ENCODE data around the gene RTN4RL1. TPM values are rescaled to one million over a fixed set of nuclear protein-coding genes. Genes with fewer than 3 reads are reported as not detected.

Gene RTN4RL1
- total RNA-seq, 2 donors from 2014 or later: 3.1 to 3.6 TPM

DNA sequence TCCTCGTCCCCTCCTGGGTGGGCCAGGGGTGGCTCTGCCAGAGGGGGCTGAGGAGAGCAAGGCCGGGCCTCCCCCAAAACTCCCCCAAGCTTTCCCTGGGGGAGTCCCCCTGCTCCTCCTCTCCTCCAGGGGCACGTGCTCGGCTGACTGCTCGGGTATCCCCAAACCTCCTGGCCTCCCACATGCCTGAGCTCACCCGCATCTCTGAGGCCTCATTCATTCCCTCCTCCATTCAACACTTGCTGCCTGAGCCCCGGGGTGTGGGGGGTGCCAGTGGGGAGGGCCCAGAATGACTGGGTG lies 83.1 kb downstream of the RTN4RL1 start:
- H3K4me1 ChIP-seq: no peaks in the 10 kb centered on the region
- H3K9me3 ChIP-seq: no peaks in the 10 kb centered on the region
- no peaks in the 10 kb centered on the region for H3K36me3 ChIP-seq (replicated peaks in 1 of 2; ENCODE audit: insufficient read depth in 1 of 2, low read depth in 2 of 2)
- no peaks in the 10 kb centered on the region for H3K27me3 ChIP-seq
- intact Hi-C loops (cut with DNase I): no loop called here
- TF ChIP-seq, protein P1, sequence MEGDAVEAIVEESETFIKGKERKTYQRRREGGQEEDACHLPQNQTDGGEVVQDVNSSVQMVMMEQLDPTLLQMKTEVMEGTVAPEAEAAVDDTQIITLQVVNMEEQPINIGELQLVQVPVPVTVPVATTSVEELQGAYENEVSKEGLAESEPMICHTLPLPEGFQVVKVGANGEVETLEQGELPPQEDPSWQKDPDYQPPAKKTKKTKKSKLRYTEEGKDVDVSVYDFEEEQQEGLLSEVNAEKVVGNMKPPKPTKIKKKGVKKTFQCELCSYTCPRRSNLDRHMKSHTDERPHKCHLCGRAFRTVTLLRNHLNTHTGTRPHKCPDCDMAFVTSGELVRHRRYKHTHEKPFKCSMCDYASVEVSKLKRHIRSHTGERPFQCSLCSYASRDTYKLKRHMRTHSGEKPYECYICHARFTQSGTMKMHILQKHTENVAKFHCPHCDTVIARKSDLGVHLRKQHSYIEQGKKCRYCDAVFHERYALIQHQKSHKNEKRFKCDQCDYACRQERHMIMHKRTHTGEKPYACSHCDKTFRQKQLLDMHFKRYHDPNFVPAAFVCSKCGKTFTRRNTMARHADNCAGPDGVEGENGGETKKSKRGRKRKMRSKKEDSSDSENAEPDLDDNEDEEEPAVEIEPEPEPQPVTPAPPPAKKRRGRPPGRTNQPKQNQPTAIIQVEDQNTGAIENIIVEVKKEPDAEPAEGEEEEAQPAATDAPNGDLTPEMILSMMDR (IDR thresholded peaks at IDR 0.05): no peak
- TF ChIP-seq POLR2A (IDR thresholded peaks at IDR 0.05): no peak
- H3K4me3 ChIP-seq: no peak overlapping the region
- H3K27ac ChIP-seq: no peak overlapping the region
- ATAC-seq (no peak), DNase-seq (no peak)
- WGBS, 2 donors: 80 to 84% methylated on average over 7 of the region's 7 CpGs

DNA sequence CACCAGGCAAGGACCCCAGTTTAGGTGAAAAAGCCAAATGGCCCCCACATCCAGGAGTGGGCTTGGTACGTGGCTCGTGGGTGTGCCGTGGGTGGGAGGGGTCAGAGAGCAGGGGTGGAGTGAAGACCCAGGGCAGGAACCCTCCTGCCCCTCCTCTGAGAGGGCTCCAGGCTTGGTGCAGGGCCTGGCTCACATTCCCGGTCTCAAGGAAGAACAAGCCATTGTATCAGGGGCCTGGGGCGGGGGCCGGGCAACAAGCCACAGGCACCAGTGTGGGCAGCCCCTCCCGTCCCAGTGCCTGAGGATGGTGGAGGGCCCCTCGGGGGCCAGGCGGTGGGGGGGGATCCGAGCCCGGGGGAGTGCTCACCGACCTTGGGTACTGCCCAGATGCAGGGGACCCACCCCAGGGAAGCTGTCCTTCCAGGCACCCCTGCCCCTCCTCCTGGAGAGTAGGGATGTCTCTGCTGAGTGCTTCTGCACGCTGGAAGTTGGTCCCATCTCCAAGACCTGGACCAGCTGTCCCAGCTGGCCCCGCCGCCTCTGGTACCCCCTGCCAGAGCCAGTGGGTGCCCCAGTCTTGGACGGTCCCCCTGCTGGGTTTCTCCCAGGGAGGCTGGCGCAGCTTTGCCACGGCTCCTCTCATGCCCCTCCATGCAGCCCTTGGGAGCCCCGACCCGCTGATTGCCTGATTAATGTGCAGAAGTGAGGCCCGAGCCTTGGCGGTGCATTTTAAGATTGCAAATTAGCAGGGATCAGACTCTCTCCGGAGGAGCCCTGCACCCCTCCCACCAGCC lies 83.7 kb downstream of the RTN4RL1 start:
- intact Hi-C loops (cut with DNase I): no loop called here

DNA sequence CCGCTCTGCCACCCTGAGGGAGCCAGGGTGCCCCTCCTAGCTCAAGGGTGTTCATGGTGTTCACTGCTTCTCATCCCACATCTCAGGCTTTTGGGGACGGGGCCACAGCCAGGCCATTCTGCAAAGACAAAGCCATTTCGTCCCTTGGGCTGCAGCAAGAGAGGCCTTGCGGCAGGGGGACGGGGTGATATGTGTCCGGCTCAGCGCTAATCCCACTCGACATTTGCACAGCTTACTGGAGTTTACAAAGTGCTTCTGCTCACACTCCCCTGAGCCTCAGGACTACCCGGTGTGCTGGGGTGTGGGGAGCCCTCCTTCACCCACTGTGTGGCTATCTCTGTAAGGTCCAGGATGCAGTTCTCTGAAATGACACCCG lies 84.3 kb downstream of the RTN4RL1 start:
- no peaks in the 10 kb centered on the region for H3K36me3 ChIP-seq (replicated peaks in 1 of 2; ENCODE audit: insufficient read depth in 1 of 2, low read depth in 2 of 2)
- H3K4me1 ChIP-seq: no peaks in the 10 kb centered on the region
- intact Hi-C loops (cut with DNase I): no loop called here
- WGBS, 2 donors: 81 to 82% methylated on average over 8 to 9 of the region's 10 CpGs
- H3K4me3 ChIP-seq: no peak overlapping the region
- DNase-seq: no peak
- H3K9me3 ChIP-seq: no peaks in the 10 kb centered on the region
- H3K27ac ChIP-seq: no peak overlapping the region
- H3K27me3 ChIP-seq: no peaks in the 10 kb centered on the region
- no peak for ATAC-seq
- TF ChIP-seq POLR2A (IDR thresholded peaks at IDR 0.05): no peak
- TF ChIP-seq, protein P1 (IDR thresholded peaks at IDR 0.05): no peak

More for the DNA sequence above, 83.7 kb downstream of the RTN4RL1 start:
- no peaks in the 10 kb centered on the region for H3K9me3 ChIP-seq
- no peak overlapping the region for H3K27ac ChIP-seq
- H3K27me3 ChIP-seq: no peaks in the 10 kb centered on the region
- no peak for TF ChIP-seq POLR2A (IDR thresholded peaks at IDR 0.05)
- TF ChIP-seq, protein P1 (IDR thresholded peaks at IDR 0.05): no peak
- no peaks in the 10 kb centered on the region for H3K36me3 ChIP-seq (replicated peaks in 1 of 2; ENCODE audit: insufficient read depth in 1 of 2, low read depth in 2 of 2)
- no peak overlapping the region for H3K4me3 ChIP-seq
- DNase-seq (no peak), ATAC-seq (no peak)
- WGBS, 2 donors: 73 to 85% methylated on average over 4 to 19 of the region's 23 CpGs
- H3K4me1 ChIP-seq: no peaks in the 10 kb centered on the region

DNA sequence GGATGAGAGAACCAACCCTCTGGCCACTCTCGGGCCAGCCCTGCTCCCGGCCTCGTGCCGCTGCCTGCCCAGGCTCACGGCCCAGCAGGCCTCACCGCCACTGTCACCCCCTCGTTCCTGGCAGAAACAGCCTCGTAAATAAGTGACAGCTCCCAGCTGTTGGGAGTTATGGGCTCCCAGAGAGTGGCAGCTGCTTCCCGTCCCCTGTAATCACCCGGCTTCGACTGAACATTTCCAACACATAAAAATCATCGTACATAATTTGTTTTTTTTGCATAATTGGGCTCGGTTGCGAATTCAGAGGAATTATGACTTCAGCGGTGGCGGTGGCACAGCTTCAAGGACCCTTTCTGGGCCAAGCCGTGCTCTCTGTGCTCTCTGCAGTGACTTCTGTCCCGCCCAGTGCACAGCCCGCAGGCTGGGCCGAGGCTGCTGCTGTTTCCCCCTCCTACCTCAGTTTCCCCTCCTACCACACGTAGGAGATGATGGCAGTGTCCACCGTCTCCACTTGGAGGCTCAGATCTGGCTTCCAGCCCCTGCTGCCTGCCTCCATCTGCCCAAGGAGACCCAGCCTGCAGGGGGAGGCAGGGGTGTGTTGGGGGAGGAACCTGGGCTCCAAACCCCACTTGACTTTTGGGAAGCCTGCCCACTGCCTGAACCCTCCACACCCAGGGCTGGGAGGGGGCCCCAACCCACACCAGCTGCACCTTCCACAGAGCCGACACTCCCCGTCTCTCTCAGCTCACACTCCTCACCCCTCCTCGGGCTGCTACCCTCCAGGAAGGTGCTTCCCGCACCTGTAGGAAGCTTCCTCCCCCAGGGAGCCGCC lies 84.9 kb downstream of the RTN4RL1 start:
- TF ChIP-seq, protein P1 (IDR thresholded peaks at IDR 0.05): no peak
- TF ChIP-seq POLR2A (IDR thresholded peaks at IDR 0.05): no peak
- no peak for DNase-seq
- H3K9me3 ChIP-seq: no peaks in the 10 kb centered on the region
- WGBS, 2 donors: 76 to 80% methylated on average over 17 to 27 of the region's 27 CpGs
- no peaks in the 10 kb centered on the region for H3K27me3 ChIP-seq
- intact Hi-C loops (cut with DNase I): no loop called here
- H3K27ac ChIP-seq: no peak overlapping the region
- H3K4me1 ChIP-seq: no peaks in the 10 kb centered on the region
- H3K36me3 ChIP-seq (replicated peaks in 1 of 2; ENCODE audit: insufficient read depth in 1 of 2, low read depth in 2 of 2): no peaks in the 10 kb centered on the region
- H3K4me3 ChIP-seq: no peak overlapping the region
- ATAC-seq: no peak
